Measurements from ENCODE around the gene RNMT. TPM values are rescaled to one million over a fixed set of nuclear protein-coding genes. Genes with fewer than 3 reads are reported as not detected.

RNMT gene
- polyA plus RNA-seq, 4 donors = 8.4 to 35.7 (median 9.6) TPM

GRCh38 chr18:13793819-13794218 is 67.3 kb downstream of the RNMT start:
- 41 to 70% (median 63%) methylated on average over 7 of the region's 7 CpGs for WGBS, 3 donors

GRCh38 chr18:13796515-13796914 is 70.0 kb downstream of the RNMT start:
- FAIRE-seq = no peak
- H3K27ac ChIP-seq (ENCODE audit: low read depth in 1 of 3, low read length in 2 of 3) = no peak overlapping the region
- 80 to 86% (median 81%) methylated on average over 14 of the region's 14 CpGs for WGBS, 3 donors

More at GRCh38 chr18:13793819-13794218, 67.3 kb downstream of the RNMT start:
- peaks cover 0 to 2% (median 0%) of the 10 kb centered on the region in 3 donors for H3K27me3 ChIP-seq (ENCODE audit: control insufficient read depth in 3 of 3, insufficient read depth in 3 of 3, low read length in 3 of 3)
- no peaks in the 10 kb centered on the region for H3K4me1 ChIP-seq (ENCODE audit: control insufficient read depth in 3 of 3, insufficient read depth in 2 of 3, low read depth in 1 of 3, low read length in 2 of 3)
- FAIRE-seq (no peak), DNase-seq (no peak)
- H3K36me3 ChIP-seq (ENCODE audit: control insufficient read depth in 3 of 3, insufficient read depth in 2 of 3, low read depth in 1 of 3, low read length in 3 of 3) = no peaks in the 10 kb centered on the region
- no peaks in the 10 kb centered on the region for H3K9me3 ChIP-seq (ENCODE audit: control insufficient read depth in 2 of 2, insufficient read depth in 1 of 2, low read depth in 1 of 2, low read length in 1 of 2)
- H3K27ac ChIP-seq (ENCODE audit: low read depth in 1 of 3, low read length in 2 of 3) = no peak overlapping the region
- no peak overlapping the region for H3K4me3 ChIP-seq (ENCODE audit: low read depth in 1 of 3, low read length in 3 of 3)

DNA sequence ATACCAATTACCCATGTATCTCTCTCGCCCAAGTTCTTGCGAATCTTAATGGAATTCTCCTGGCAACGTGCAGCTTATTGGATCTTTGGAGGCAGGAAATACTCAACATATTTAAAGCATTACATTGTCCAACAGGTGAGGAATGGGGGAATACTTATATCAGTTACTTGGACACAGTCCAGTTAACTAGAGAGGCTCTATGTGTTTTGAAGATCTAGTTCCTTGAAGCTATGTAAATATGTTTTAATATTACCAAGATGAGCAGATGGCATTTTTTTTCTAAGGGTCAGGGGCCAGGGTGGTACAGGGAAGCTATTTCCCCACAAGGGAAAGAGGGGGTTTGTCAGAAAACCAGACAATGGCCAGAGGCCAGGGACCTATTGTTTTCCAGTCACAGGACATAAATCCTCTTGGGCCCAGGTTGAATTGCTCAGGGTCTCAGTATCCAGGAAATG is 70.7 kb downstream of the RNMT start:
- no peaks in the 10 kb centered on the region for H3K9me3 ChIP-seq (ENCODE audit: control insufficient read depth in 2 of 2, insufficient read depth in 1 of 2, low read depth in 1 of 2, low read length in 1 of 2)
- H3K27me3 ChIP-seq (ENCODE audit: control insufficient read depth in 3 of 3, insufficient read depth in 3 of 3, low read length in 3 of 3) = peaks cover 0 to 6% (median 3%) of the 10 kb centered on the region in 3 donors
- FAIRE-seq = no peak
- peaks cover 0 to 4% (median 0%) of the 10 kb centered on the region in 3 donors for H3K4me1 ChIP-seq (ENCODE audit: control insufficient read depth in 3 of 3, insufficient read depth in 2 of 3, low read depth in 1 of 3, low read length in 2 of 3)
- DNase-seq = no peak
- no peaks in the 10 kb centered on the region for H3K36me3 ChIP-seq (ENCODE audit: control insufficient read depth in 3 of 3, insufficient read depth in 2 of 3, low read depth in 1 of 3, low read length in 3 of 3)
- H3K27ac ChIP-seq (ENCODE audit: low read depth in 1 of 3, low read length in 2 of 3) = no peak overlapping the region
- 56 to 67% (median 57%) methylated on average over 3 of the region's 3 CpGs for WGBS, 3 donors
- H3K4me3 ChIP-seq (ENCODE audit: low read depth in 1 of 3, low read length in 3 of 3) = no peak overlapping the region

More at GRCh38 chr18:13796515-13796914, 70.0 kb downstream of the RNMT start:
- Histone ChIP-seq H3K4me1 (ENCODE audit: control insufficient read depth in 3 of 3, insufficient read depth in 2 of 3, low read depth in 1 of 3, low read length in 2 of 3) (peaks cover 0 to 4% (median 0%) of the 10 kb centered on the region in 3 donors), H3K4me3 (ENCODE audit: low read depth in 1 of 3, low read length in 3 of 3) (no peak overlapping the region), H3K36me3 (ENCODE audit: control insufficient read depth in 3 of 3, insufficient read depth in 2 of 3, low read depth in 1 of 3, low read length in 3 of 3) (no peaks in the 10 kb centered on the region), H3K27me3 (ENCODE audit: control insufficient read depth in 3 of 3, insufficient read depth in 3 of 3, low read length in 3 of 3) (peaks cover 0 to 6% (median 3%) of the 10 kb centered on the region in 3 donors), H3K9me3 (ENCODE audit: control insufficient read depth in 2 of 2, insufficient read depth in 1 of 2, low read depth in 1 of 2, low read length in 1 of 2) (no peaks in the 10 kb centered on the region)
- DNase-seq = no peak

- H3K9me3 ChIP-seq (ENCODE audit: control insufficient read depth in 2 of 2, insufficient read depth in 1 of 2, low read depth in 1 of 2, low read length in 1 of 2) = no peaks in the 10 kb centered on the region
- WGBS, 3 donors = 90 to 98% (median 93%) methylated on average over 11 of the region's 11 CpGs
- no peak overlapping the region for H3K4me3 ChIP-seq (ENCODE audit: low read depth in 1 of 3, low read length in 3 of 3)
- H3K27me3 ChIP-seq (ENCODE audit: control insufficient read depth in 3 of 3, insufficient read depth in 3 of 3, low read length in 3 of 3) = peaks cover 0 to 10% (median 3%) of the 10 kb centered on the region in 3 donors
- DNase-seq = no peak
- H3K27ac ChIP-seq (ENCODE audit: low read depth in 1 of 3, low read length in 2 of 3) = no peak overlapping the region
- no peaks in the 10 kb centered on the region for H3K36me3 ChIP-seq (ENCODE audit: control insufficient read depth in 3 of 3, insufficient read depth in 2 of 3, low read depth in 1 of 3, low read length in 3 of 3)
- H3K4me1 ChIP-seq (ENCODE audit: control insufficient read depth in 3 of 3, insufficient read depth in 2 of 3, low read depth in 1 of 3, low read length in 2 of 3) = peaks cover 0 to 4% (median 0%) of the 10 kb centered on the region in 3 donors
- no peak for FAIRE-seq
Observed at GRCh38 chr18:13799396-13799795, 72.9 kb downstream of the RNMT start.

GRCh38 chr18:13800505-13801259 is 74.2 kb downstream of the RNMT start:
- Histone ChIP-seq H3K36me3 (ENCODE audit: control insufficient read depth in 3 of 3, insufficient read depth in 2 of 3, low read depth in 1 of 3, low read length in 3 of 3) (no peaks in the 10 kb centered on the region), H3K4me3 (ENCODE audit: low read depth in 1 of 3, low read length in 3 of 3) (peak overlapping the region in 2 of 3 donors; percentile 27 to 31)

GRCh38 chr18:13801260-13801601 is 74.8 kb downstream of the RNMT start:
- DNase-seq (no peak), FAIRE-seq (no peak)
- H3K27me3 ChIP-seq (ENCODE audit: control insufficient read depth in 3 of 3, insufficient read depth in 3 of 3, low read length in 3 of 3) = peaks cover 0 to 10% (median 3%) of the 10 kb centered on the region in 3 donors
- H3K4me3 ChIP-seq (ENCODE audit: low read depth in 1 of 3, low read length in 3 of 3) = peak overlapping the region in 2 of 3 donors; percentile 27 to 31
- no peak overlapping the region for H3K27ac ChIP-seq (ENCODE audit: low read depth in 1 of 3, low read length in 2 of 3)
- H3K36me3 ChIP-seq (ENCODE audit: control insufficient read depth in 3 of 3, insufficient read depth in 2 of 3, low read depth in 1 of 3, low read length in 3 of 3) = no peaks in the 10 kb centered on the region
- 12 to 18% (median 13%) methylated on average over 15 of the region's 15 CpGs for WGBS, 3 donors
- peaks cover 0 to 4% (median 0%) of the 10 kb centered on the region in 3 donors for H3K4me1 ChIP-seq (ENCODE audit: control insufficient read depth in 3 of 3, insufficient read depth in 2 of 3, low read depth in 1 of 3, low read length in 2 of 3)
- no peaks in the 10 kb centered on the region for H3K9me3 ChIP-seq (ENCODE audit: control insufficient read depth in 2 of 2, insufficient read depth in 1 of 2, low read depth in 1 of 2, low read length in 1 of 2)

More at GRCh38 chr18:13800505-13801259, 74.2 kb downstream of the RNMT start:
- no peak overlapping the region for H3K27ac ChIP-seq (ENCODE audit: low read depth in 1 of 3, low read length in 2 of 3)
- H3K4me1 ChIP-seq (ENCODE audit: control insufficient read depth in 3 of 3, insufficient read depth in 2 of 3, low read depth in 1 of 3, low read length in 2 of 3) = peaks cover 0 to 4% (median 0%) of the 10 kb centered on the region in 3 donors
- no peaks in the 10 kb centered on the region for H3K9me3 ChIP-seq (ENCODE audit: control insufficient read depth in 2 of 2, insufficient read depth in 1 of 2, low read depth in 1 of 2, low read length in 1 of 2)
- FAIRE-seq (no peak), DNase-seq (peak; percentile 80 to 84)
- 11 to 14% (median 11%) methylated on average over 28 to 30 of the region's 30 CpGs for WGBS, 3 donors
- peaks cover 0 to 10% (median 3%) of the 10 kb centered on the region in 3 donors for H3K27me3 ChIP-seq (ENCODE audit: control insufficient read depth in 3 of 3, insufficient read depth in 3 of 3, low read length in 3 of 3)

DNA sequence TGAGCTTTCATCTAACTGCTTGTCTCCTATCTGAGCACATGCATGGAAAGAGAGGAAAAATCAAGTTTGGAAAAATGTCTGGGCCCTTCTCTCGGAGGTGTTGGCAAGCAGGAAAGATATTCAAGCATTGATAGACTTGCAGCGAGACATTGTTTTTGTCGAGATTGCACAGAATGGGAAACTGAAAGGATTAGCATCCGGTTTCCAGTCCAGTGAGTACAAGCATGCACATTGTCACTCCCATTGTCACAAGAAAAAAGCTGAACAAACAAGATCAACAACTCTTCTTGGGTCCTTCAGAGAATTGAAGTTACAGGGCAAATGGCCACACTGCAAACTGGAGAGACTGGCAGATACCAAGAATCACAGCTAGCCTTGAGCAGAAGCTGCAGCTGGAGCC is 77.8 kb downstream of the RNMT start:
- Histone ChIP-seq H3K27ac (ENCODE audit: low read depth in 1 of 3, low read length in 2 of 3) (no peak overlapping the region), H3K36me3 (ENCODE audit: control insufficient read depth in 3 of 3, insufficient read depth in 2 of 3, low read depth in 1 of 3, low read length in 3 of 3) (no peaks in the 10 kb centered on the region), H3K27me3 (ENCODE audit: control insufficient read depth in 3 of 3, insufficient read depth in 3 of 3, low read length in 3 of 3) (peaks cover 0 to 8% (median 3%) of the 10 kb centered on the region in 3 donors), H3K9me3 (ENCODE audit: control insufficient read depth in 2 of 2, insufficient read depth in 1 of 2, low read depth in 1 of 2, low read length in 1 of 2) (peaks cover 0 to 2% of the 10 kb centered on the region in 2 donors), H3K4me1 (ENCODE audit: control insufficient read depth in 3 of 3, insufficient read depth in 2 of 3, low read depth in 1 of 3, low read length in 2 of 3) (peaks cover 0 to 6% (median 3%) of the 10 kb centered on the region in 3 donors), H3K4me3 (ENCODE audit: low read depth in 1 of 3, low read length in 3 of 3) (no peak overlapping the region)
- DNase-seq (no peak), FAIRE-seq (no peak)
- 30 to 59% (median 48%) methylated on average over 4 of the region's 4 CpGs for WGBS, 3 donors

DNA sequence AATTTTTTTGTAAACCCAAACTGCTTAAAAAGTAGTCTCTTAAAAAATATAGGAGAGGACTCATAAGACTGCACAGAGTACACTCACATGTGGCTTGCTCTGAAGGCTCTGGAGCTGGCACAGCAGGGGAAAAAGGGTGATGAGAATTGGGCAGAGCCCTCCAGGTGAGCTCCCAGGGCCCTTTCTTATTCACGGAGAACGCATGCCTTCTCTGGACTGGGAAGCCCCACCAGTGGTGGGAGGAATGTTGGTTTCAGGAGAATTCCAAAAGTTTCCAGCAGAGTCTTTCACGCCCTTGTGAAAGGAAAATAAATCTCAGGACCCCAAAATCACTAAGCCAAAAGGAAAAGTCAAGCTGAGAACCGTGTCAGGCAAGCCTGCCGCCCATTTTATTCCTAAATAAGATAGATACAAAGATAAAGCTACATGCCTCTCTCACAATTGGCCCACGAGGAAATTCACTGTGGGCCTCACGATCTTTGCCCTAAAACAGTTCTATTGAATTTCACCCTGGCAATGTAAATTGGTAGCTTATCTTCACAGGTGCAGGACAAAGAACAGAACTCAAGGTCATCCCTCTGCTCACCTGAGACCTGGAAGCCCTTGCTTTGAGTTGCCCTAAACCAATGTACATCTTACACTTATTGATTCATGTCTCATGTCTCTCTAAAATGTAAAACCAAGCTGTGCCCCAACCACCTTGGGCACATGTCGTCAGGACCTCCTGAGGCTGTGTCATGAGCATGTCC is 82.0 kb downstream of the RNMT start:
- WGBS, 3 donors = 13 to 46% (median 32%) methylated on average over 8 of the region's 8 CpGs
- DNase-seq (peak; percentile 59 to 84), FAIRE-seq (no peak)
- Histone ChIP-seq H3K36me3 (ENCODE audit: control insufficient read depth in 3 of 3, insufficient read depth in 2 of 3, low read depth in 1 of 3, low read length in 3 of 3) (no peaks in the 10 kb centered on the region), H3K9me3 (ENCODE audit: control insufficient read depth in 2 of 2, insufficient read depth in 1 of 2, low read depth in 1 of 2, low read length in 1 of 2) (peaks cover 0 to 2% of the 10 kb centered on the region in 2 donors), H3K4me1 (ENCODE audit: control insufficient read depth in 3 of 3, insufficient read depth in 2 of 3, low read depth in 1 of 3, low read length in 2 of 3) (peaks cover 3 to 11% (median 3%) of the 10 kb centered on the region in 3 donors), H3K27ac (ENCODE audit: low read depth in 1 of 3, low read length in 2 of 3) (peak overlapping the region in 2 of 3 donors; percentile 24 to 52), H3K4me3 (ENCODE audit: low read depth in 1 of 3, low read length in 3 of 3) (no peak overlapping the region), H3K27me3 (ENCODE audit: control insufficient read depth in 3 of 3, insufficient read depth in 3 of 3, low read length in 3 of 3) (peaks cover 0 to under 1% (median 0%) of the 10 kb centered on the region in 3 donors)

All from small intestine (tissue), 7 donors.